Mesenteric fat pad (tissue), 1 donor: ENCODE measurements around the gene AKAP7. TPM values are rescaled to one million over a fixed set of nuclear protein-coding genes. Genes with fewer than 3 reads are reported as not detected.

Experiments
- total RNA-seq: library from RNA; stranded (reverse); fragmentation: NEBNext Ultra II Directional; extraction: Animal tissue kit (Norgen Biotek cat#: 25700); gene quantifications from one replicate; pipeline ENCODE4 v1.2.1, GENCODE V29; 2021
- donor health status: DM: yes; HTN: yes; CAD: no.

Gene AKAP7
- total RNA-seq, 1 donor from 2014 or later: 12.2 TPM

Other genes starting within 250 kb of the AKAP7 start
- 211 TPM for gene EPB41L2, start 72.2 kb upstream of the AKAP7 start, total RNA-seq